NCI-H1417 treated with DMSO at 0.1 percent for 48 hours (cell line): ENCODE measurements around the gene LYZL1.
"Not testable (repeated sequence)": the region's sequence is repeated elsewhere in the genome, so short reads cannot be mapped to it uniquely, and the experiment has no call there.

Experiments
- DNase-seq: peaks from one replicate; lab custom pipeline; 2025; lab: John Stamatoyannopoulos, UW

The LYZL1 gene

DNA sequence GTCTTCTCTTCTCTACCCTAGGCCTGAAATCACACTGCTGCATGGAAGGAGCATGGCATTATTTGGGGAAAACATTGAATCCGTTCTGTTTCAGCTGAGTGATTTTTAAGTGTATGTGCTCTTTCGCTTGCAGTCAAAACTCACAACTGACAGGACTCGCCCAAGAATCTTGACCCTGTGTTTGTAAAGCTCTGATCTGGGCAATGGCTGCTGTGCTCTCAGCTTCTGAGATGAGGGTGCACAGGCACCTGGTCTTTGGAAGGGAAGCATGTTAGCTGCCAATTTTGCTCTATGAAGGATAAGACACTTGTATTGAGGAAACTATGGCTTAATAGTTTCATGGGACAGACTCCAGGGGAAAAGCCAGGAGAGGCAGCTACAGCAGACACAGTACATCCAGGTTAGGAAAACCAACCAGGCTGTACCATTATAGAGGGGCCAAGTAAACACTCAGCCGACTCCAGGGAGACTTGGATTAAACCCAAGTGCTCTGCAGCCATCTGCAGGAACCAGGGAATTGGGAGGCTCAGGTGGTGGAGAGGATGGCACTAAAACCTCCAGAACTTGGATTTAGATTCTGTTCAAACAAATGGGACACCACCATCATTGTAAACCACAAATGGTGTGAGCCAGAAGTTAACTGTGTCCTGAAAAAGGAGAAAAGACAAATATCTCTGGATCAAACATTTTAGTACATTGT, 43.3 kb downstream of the LYZL1 start:
- DNase-seq, result no peak

DNA sequence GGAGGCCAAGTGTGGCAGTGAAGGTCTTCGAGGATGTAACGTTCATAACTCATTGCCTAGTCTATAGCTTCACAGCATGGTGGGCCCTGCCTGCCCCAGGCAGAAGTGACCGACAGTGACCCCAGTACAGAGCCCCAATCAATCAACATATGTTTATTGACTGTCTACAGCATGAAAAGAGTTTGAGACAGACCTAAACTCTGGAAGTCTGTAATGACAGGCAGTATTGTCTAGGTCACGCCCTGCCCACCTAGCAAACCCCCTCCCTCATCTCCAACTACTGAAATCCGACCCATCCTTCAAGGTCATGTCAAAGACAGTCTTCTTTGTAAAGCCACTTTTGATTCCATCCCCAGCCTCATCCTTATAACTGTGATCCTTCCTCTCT, 43.9 kb downstream of the LYZL1 start:
- no peak for DNase-seq

DNA sequence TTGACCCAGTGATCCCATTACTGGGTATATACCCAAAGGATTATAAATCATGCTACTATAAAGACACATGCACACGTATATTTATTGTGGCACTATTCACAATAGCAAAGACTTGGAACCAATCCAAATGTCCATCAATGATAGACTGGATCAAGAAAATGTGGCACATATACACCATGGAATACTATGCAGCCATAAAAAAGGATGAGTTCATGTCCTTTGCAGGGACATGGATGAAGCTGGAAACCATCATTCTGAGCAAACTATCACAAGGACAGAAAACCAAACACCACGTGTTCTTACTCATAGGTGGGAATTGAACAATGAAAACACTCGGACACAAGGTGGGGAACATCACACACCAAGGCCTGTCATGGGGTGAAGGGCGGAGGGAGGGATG, 48.7 kb downstream of the LYZL1 start:
- not testable (repeated sequence) for DNase-seq

GRCh38 chr10:29343607-29344038, 54.8 kb downstream of the LYZL1 start:
- no peak for DNase-seq

DNA sequence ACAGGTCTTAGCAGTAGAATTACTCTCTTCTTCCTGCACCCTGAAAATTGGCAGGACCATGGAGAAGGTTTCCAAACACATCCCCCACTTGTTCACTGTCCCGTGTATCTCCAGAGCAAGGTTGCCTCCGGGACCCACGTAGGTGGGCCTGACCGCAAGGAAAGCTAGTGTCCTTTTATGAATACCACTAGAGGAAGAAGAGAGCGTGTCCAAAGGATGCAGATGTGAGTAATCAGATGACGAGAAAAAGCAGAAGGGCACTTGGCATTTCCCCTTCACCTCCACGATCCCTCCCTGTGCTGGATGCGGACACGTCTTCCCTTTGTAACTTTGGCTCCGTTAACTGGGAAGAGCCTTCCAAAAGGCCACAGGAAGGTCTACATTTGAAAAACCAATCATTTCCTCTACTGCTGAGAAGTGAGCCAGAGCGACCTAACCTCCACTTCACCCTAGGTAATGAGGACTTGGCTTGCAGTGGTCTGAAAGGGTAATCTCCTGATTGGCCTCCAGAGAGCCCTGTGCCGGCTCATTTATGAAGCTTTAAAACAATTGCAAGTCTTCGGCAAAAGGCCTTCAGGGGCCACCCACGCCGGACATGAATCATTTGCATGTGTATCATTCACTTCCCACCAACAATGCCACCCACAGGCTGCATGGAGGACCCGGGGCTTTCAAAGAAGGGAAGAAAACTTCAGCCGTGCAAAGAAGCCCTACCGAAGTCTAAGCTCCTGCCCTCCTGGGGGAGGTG, 55.4 kb downstream of the LYZL1 start:
- DNase-seq, result no peak

DNA sequence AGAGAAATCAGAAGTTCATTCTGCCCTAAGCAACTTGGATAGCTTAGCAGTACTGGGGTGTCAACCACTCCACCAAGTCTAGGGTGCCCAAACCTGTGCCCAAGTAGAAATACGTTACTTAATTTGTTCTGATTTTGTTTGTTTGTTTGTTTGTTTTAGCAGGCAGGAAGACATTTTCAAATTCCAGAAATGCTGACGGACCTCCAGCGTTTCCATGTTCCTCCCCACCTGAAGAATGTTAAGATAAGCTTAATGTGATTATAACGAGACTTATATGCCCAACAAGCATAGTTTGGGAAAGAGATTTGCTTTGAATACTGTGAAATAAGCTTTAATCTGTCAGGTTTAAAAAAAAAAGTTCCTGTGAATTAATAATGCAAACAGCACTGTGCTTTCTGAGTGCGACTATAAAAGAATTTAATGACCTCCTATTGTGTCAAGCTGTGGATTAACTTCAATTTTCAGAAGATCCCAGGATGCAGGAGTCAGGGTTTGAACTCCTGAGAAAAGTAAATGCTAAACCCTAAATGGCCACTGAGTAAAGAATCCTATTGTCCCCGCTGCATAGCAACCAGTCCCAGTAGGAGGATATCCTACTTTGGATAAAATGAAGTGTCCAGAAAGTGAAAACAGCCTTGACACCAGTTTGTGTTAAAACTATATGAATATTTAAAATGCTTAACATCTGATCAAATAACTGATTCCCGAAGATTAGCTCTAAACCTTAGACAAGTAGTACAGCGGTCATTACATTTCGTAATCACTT, 56.5 kb downstream of the LYZL1 start:
- DNase-seq, result no peak

GRCh38 chr10:29345910-29346209, 57.0 kb downstream of the LYZL1 start:
- no peak for DNase-seq

GRCh38 chr10:29346296-29347001, 57.6 kb downstream of the LYZL1 start:
- DNase-seq, result no peak

DNA sequence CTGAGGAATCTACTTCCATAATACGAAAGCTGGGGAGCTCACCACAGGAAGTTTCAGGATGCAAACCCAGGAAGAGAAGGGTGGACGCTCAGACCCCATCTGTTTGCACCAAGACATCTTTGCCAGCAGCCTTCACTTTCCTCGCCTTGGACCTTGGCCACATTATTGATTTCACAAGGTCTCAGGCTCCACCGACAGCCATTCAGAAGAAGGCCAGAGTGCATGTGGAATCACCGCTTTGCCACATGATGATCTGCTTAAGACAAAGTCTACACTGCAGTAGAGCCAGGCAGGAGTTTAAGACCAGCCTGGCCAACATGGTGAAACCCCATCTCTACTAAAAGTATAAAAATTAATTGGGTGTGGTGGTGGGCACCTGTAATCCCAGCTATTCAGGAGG, 60.0 kb downstream of the LYZL1 start:
- DNase-seq, result no peak

DNA sequence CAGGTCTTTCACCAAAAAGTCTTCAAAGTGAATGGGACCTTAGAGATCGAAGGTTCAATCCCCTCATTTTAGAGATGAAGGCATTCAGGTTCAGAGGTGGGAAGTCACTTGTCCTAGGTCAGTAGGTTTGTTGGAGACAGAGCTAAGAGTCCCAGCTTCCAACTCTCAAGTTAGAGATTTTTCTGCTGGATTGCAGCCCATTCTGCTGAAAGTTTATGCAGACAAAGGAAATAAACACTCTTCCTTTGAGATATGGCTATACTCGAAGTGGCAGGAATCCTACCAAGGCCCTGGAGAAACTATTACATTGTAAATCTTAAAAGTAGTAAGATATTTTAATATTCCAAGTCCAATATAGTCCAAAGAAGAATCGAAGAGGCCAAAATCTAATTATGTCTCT, 64.4 kb downstream of the LYZL1 start:
- no peak for DNase-seq

DNA sequence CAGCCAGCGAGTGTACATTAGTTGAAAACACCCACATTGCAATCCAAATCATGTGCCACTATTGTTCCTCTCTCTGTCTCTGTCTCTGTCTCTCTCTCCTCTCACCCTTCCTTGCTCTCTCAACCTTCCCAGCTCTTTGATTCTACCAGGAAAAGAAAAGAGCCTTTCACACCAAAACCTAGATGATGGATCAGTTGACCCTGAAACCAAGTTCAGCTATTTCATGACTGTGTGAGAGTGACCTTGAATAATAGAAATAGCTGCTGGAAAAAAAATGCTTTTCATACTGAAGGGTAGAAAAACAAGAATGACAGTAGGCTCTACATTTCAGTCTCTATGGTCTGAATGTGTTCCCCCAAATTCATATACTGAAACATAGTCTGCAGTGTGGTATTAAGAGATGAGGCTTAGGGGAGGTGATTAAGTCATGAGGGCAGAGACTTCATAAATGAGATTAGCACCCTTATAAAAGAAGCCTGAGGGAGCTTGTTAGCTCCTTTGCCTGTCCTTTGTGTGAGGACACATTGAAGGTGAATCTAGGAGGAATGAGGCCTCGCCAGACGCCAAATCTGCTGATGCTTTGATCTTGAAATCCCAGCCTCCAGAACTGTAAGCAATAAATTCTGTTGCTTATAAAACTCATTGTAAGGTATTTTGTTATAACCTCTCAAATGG, 65.2 kb downstream of the LYZL1 start:
- DNase-seq, result no peak

- no peak for DNase-seq
Observed at GRCh38 chr10:29355411-29355991, 66.6 kb downstream of the LYZL1 start.

DNA sequence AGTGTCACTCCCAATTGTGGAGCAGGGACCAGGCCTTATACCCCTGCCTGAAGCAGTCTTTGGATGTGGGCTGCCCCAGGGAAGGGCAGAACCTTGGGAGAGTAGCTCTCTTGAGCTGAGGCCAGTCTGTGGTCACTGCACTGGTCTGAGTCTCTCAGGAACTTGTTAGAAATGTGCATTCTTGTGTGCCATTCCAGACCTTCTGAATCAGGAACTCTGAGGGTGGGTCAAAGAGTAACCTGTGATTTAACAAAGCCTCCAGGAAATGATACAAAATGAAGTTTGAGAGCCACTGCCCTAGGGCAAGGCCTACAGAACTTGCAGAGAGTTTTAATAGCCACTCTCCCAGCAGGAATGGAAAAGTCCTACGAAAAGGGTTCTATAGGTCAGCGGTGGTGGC, 68.1 kb downstream of the LYZL1 start:
- DNase-seq, result no peak

DNA sequence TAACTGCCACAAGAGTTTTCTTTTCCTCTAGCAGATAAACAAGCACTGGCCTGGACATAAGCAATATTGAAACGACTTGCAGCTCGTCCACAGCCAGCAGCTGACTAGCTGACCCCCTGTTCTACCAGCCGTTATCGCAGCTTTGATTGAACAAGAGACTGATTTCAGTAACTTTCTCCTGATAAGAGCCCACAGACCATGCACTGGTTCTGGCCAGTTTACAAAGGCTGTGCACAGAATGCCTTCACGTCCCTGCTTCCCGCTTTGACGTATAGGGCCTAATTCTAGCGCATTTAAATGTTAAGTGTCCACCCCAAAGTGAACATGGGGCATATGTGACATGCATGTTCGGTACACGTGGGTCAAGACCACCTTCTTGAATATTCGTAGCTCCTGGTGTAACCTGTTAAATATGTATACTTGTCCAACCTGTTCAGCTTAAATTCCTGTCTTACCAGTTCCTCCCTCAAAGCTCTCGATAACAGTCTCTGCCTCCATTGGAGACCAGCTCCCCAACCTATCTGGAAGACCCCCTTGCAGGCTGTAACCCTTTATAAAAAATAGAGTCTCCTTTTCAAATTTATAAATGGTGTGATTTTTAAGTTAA, 69.2 kb downstream of the LYZL1 start:
- DNase-seq, result no peak

- not testable (repeated sequence) for DNase-seq
Observed at GRCh38 chr10:29360215-29360853, 71.5 kb downstream of the LYZL1 start.
